A204.1 (cell line): ENCODE measurements around the gene WDR27.
"Not testable (repeated sequence)": the region's sequence is repeated elsewhere in the genome, so short reads cannot be mapped to it uniquely, and the experiment has no call there.

ENCODE experiments used
- FAIRE-seq: peaks from 2 replicates; lab custom pipeline; 2012; peaks lifted over from hg19 to GRCh38; lab: Jason Lieb, UNC

WDR27 gene

DNA sequence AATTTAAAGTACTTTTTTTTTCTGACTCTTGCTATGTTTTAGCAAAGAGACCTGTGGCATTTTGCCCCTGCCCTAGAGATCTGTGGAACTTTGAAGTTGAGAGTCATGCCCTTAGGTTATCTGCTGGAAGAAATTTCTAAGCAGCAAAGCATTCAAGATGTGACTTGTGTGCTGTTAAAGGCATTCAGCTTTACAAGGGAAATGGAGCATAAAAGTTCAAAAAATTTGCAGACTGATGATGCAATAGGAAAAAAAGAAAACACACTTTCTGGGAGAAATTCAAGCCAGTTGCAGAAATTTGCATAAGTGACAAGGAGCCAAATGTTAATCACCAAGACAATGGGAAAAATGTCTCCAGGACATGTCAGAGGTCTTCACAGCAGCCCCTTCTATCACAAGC lies 267.3 kb downstream of the WDR27 start:
- not testable (repeated sequence) for FAIRE-seq

DNA sequence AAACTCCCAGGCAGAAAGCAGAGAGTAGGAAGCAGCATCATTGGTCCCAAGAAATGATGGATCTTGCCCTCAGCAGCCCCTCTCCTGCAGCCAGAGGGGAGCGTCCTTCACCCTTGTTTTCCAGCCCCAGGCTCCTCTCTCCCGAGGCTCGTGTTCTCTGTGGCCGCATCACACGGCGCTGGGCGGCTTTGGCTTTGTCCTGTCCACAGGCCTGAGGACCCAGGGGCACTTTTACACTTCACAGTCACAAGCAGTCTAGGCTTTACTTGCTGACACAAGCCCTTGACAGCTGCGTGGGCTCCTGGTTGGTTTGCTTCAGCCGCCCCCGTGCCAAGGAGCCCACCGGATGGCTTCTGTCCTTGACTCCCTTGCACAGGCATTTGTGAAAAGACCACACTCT lies 272.8 kb downstream of the WDR27 start:
- FAIRE-seq = no peak

DNA sequence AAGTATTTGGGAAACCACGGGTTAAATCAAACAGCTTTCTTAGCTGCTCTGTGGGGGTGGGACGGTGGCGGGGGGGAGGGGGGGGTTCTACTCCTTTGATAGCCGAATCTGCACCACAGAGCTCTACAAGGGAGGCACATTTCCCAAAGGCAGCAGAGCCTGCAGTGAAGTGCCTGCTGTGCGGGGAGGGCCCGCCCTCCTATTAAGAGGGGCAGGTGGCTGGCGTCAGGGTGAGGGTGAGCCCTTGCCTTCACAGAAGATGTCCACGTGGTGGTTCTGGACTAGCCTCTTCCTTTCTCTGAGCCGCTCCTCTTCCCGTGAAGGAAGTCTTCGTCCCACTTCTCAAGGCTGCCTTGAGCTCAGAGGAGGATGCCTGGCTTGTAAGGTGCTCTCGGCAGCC lies 273.3 kb downstream of the WDR27 start:
- no peak for FAIRE-seq

DNA sequence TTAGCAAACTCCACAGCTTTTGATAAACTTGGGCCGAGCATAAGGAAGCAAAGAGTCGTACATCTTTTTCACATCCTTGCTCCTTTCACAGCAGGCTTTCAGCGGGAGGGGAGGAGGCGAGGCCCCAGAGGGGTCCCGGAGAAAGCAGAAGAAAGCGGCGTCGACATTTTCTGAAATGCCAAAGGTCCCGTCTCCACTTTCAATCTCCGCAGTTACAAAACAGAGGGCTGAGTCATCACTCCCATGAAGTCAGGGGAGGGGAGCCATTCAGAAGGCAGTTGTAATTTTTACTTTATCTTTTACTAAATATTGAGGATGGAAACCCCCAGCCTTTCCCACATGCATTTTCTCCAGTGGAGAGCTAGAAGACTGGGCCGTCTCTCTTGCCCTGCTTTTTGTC lies 274.0 kb downstream of the WDR27 start:
- no peak for FAIRE-seq

DNA sequence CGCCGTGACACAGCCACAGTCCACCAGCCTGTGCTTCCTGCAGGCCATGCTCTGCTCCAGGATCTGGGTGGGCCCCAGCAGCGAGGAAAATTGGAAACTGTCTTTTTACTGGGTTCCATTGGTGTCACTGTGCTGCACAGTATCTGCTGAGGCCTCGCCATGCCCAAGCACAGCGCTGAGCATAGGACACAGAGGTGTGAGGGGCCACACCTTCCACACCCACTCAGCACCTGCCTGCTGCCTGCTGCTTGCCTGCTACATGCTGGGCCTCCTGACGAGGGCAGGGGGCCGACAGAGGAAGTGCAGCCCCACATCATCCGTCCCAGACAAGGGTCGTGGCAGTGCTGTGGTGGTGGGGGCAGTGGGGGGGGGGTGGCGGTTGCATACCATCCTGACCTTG lies 275.2 kb downstream of the WDR27 start:
- FAIRE-seq = no peak

DNA sequence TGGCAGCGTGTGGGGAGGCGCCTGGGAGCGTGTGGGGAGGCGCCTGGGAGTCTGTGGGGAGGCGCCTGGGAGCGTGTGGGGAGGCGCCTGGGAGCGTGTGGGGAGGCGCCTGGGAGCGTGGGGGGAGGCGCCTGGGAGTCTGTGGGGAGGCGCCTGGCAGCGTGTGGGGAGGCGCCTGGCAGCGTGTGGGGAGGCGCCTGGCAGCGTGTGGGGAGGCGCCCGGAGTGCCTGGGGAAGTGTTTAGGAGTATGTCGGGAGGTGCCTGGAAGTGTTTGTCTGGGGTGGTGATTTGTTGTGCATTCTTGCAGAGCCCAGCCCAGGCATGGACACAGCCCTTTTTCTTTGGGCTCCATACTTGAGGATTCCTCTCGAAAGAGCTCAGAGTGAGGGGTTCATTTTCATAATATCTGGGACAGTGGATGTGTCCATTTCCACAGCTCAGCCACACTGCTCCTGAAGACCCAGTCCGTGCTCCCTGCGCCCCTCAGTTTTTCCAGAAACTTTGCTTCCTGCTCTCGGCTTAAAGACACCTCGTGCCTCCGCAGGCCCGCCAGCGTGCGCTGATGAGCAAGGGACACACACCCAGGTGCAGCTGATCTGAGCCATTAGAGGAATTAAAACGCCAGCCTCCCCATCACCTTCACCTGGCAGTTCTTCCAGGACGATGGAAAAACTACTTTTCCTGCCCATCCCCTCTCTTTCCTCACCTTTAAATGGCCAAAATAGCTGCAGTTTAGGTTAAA lies 276.0 kb downstream of the WDR27 start:
- peak; percentile 16 for FAIRE-seq

DNA sequence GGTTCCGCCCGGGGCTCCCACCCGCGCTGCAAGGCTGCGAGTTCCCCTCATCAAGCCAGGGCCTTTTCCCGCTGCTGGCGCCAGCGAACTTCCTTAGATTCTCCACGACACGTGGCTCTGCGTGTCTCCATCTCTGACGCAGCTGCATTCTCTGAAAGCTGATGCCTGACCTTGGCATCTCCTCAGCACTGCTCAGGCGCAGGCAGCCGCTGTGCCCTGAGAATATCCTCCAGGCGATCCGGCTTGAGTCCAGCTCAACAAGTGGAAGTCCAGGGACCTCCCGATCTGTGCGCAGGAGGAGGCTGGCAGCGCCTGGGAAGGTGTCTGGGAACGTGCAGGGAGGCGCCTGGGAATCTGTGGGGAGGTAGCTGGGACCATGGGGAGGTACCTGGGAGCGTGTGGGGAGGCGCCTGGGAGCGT lies 277.0 kb downstream of the WDR27 start:
- no peak for FAIRE-seq

DNA sequence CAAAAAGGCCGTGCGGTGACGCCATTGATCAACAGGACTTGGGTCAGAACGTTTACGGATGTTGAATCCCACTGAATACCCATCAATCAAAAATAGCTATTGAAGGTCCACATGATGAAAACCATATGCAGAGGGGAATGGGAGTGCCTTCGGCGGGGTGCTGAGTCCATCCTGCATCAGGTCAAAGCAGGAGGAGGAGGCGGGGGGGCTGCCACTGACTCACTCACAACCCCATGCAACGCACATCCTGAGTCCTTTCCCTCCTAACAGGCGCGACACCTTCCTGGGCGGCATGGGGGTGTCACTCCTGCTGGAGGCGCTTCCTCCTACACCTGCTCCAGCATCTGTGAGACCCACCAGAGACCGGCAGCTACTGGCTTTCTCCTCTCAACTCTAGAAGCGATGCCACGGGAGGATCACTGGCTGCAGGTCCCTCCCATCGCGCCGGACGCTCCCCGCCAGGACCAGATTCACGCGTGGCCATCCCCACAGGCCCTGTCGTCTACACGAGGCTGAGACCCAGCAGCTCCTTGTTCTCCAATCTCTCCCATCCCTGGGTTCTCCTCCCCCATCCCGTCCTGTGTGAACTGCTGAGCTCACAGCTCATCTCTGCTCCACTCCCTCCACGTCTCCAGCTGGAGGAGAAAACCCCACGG lies 277.6 kb downstream of the WDR27 start:
- FAIRE-seq = no peak

DNA sequence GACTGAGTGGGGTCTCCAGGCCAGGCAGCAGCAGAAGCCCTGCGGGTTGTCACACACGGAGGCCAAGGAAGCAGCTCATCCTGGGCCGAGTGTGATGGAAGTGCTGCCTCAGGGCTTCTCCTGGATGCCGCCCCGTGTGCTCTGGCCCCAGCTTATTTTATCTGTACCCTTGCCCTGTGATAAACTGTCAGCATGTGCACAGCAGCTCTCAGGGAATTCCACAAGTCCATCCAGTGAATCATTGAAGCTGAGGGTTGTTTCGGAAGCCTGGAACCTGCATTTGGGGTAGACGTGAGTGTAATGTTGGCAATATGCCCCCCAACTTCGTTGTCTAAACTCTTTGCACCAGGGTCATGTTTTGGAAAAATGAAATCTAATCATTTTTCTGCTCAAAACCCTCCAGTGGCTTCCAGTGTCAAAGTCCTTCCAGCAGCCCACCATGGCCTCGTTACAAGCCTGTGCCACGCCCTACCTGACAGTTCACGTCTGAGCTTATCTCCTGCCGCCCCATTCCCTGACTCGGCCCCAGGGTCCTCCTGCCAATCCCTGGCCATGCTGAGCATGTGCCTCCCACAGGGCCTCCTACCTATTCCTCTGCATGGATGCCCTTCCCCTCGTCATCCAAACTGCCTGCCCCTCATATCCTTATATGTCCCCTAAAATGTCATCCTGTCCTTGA lies 280.1 kb downstream of the WDR27 start:
- FAIRE-seq = no peak

DNA sequence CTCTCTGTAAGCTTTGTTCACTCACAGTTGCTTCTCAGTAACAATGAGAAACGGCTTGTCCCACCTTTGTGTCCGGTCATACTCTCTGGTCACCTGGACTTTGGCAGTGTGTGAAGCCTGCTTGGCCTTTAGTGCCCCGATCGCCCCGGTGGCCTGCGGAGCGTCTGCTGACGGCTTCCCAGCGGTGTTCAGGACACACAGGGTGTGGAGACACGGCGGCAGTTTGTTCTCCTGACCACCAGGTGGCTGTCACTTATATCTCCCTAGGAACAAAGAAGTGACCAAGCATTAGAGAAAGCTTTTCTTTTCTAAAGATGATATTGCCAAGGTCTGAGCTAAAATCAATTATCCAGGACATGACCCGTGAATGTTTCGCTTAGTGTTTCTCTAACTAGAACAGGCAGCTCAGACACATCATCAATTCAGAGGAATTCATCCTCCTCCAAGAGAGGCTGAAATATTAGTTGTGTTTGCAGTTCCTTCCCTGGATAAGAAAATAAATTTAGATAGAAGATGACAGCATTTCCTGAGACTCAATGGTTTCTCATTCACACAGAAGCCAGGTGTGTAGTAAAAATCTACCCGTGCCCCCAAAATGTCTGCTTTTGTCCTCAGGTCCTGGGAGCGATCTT lies 280.8 kb downstream of the WDR27 start:
- FAIRE-seq = no peak

DNA sequence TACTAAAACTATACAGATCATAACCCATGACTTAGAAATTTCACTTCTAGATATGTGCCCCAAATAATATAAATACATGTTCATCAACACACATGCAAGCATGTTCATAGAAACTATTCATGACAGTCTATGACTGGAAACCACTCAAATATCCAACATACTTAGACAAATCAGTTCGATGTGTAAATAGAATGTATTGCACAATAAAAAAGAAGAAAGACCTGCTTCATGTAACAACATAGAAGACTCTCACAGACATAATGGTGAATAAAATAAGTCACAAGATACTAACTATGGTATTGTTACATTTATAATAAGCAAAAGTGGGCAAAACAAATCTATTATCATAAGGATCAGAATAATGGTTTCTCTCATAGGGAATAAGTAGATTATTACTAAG lies 284.7 kb downstream of the WDR27 start:
- no peak for FAIRE-seq

DNA sequence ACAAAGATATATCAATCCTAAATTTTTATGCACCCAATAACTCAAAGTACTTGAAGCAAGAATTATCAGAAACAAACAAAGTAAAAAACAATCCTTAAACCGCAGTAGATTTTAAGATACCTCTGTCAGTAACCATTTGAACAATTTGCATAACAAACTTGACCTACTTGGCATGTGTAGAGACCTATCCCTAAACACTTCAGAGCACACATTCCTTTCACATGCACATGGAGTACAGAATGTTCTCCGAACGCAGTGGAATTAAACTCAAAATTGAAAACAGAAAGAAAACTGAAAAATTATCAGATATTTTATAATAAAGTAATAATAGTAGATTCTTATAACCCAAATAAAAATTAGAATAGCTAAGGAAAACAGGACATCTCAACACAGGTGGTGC lies 285.6 kb downstream of the WDR27 start:
- FAIRE-seq = no peak

DNA sequence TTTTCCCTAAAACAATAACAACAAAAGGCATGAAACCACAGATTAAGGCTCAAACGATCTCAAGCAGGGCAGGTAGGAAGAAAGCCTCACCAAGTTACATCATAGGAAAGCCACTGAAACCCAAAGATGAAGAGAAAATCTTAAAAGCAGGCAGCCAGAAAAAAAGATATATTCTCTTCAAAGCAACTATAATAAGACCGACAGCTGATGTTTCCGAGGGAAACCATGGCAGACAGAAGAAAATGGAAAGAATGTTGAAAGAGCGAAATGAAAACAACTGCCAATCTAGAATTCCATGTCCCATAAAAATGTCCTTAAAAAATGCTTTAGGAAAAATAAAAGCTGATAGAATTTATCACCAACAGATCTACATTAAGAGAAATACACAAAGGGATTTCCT lies 286.6 kb downstream of the WDR27 start:
- no peak for FAIRE-seq

DNA sequence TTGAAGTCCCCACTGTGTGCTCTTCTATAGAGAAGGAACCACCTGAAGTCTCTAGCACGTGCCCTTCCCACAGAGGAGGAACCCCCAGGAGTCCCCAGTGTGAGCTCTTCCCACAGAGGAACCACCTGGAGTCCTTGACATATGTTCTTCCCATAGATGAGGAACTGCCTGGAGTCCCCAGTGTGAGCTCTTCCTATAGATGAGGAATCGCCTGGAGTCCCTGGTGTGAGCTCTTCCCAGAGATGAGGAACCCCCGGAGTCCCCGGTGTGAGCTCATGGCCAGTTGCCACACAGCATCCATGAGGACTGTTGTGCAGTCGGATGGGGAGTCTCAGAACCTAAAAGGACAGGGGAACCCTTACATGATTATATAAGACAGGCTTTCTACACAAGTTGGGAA lies 290.1 kb downstream of the WDR27 start:
- no peak for FAIRE-seq

DNA sequence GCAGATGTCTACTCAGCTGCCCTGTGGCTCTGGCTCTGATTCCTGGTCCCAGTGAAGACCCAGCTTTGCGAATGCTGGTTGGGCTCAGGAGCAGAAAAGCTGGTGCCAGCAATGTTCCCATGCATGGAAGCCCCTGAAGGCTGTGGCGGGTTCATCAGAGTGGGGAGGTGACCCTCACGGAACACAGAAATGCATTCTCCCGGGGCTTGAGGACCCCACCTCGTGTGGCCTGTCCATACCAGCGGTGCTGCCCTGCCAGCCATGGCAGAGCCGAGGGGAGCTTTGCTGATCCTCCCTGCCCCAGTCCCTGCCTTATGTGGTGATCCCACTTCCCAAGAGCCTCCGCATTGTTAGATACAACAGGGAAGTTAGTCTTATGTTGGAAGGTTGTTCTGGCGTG lies 290.5 kb downstream of the WDR27 start:
- no peak for FAIRE-seq

DNA sequence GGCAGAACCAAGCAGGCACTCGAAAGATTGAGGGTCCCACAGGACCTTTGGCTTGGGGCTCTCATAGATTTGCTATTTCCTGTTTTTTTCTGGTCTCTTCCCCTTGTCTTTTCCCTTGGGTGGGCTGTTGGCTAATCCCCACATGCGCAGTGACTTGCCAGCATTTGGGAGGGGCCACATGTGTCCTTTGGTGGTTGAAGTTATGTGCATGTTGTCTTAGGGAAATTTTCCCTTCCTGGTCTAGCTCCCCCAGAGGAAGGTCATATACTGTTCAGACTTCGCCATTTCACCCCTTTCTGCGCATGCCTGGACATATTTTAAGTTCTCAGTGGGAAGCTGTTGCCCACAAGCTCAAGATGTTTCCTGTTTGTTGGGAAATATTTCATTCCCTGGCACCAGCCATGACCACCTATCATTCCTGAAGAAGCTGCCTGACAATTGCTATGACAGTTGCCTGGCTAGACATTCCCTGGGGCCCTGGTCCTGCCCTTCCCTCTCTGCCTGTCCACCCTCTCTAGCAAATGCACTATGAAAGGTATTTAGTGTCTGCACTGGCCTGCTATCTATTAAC lies 292.0 kb downstream of the WDR27 start:
- no peak for FAIRE-seq

DNA sequence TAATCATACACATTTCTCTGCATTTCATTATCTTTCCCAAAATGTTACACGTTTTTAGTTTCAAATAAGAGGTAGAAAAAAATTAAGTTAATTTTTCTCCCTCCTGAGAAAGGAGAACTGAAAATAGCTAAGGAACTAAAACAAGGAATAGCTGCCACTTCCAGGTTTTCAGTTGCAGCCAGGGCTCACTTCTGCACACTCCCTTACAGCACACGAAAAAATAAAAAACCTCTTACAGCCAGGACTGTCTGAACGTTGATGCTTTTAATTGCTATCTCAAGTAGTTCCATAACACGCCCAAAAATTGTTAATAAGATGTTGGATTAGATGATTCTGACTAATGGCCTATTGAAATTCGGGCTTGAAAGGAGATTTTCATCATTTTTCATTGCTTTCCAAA lies 294.5 kb downstream of the WDR27 start:
- FAIRE-seq = no peak
